ENCODE results near the gene MRGPRX4. TPM values are rescaled to one million over a fixed set of nuclear protein-coding genes. Genes with fewer than 3 reads are reported as not detected.

The MRGPRX4 gene
- total RNA-seq, 1 experiment from 2014 or later = not detected

DNA sequence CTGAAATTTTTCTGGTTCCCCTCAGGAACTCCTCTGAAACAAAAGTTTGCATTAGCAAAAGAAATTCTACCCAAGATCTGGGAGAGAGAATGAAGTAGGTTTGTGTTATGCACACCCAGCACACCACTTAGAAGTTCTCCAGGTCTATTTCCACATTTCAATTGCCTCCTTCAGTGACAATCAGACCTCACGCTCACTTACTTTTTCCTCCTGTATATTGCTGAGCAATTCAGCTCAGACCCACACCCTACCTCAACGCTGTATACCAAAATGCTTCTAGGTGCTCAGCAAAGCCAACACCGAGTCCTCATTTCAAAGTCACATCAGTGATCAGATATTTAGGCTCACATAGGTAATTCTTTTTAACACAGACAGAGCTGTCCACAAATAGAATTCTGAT lies 21.1 kb upstream of the MRGPRX4 start:
- Histone ChIP-seq H3K56ac (ENCODE audit: insufficient read length, low read depth, low read length) (no peak overlapping the region), H3K9me3 (ENCODE audit: control insufficient read depth, low read depth, low read length) (no peaks in the 10 kb centered on the region), H2BK120ac (ENCODE audit: low read depth, low read length, poor library complexity, severe bottlenecking) (no peak overlapping the region), H2BK12ac (ENCODE audit: insufficient read length, low read depth, low read length) (no peak overlapping the region), H4K91ac (ENCODE audit: insufficient read length, low read depth, low read length) (no peak overlapping the region), H3K27me3 (ENCODE audit: insufficient read depth, low read length) (no peaks in the 10 kb centered on the region), H3K4ac (ENCODE audit: low read depth, low read length) (no peak overlapping the region), H3T11ph (ENCODE audit: low read length) (no peak overlapping the region), H4K20me1 (ENCODE audit: control insufficient read depth, insufficient read depth, insufficient read length) (no peaks in the 10 kb centered on the region), H2BK20ac (ENCODE audit: low read depth, low read length, poor library complexity, severe bottlenecking) (no peak overlapping the region), H4K8ac (replicated peaks; ENCODE audit: insufficient read length, low read depth, low read length) (no peak overlapping the region), H2BK15ac (ENCODE audit: low read depth, low read length) (no peak overlapping the region), H2BK5ac (ENCODE audit: insufficient read length, low read length) (no peak overlapping the region), H3K27ac (ENCODE audit: insufficient read length, low read depth, low read length) (no peak overlapping the region), H3K4me1 (ENCODE audit: insufficient read depth, low read length) (no peaks in the 10 kb centered on the region; the same call in 1 of the 2 replicates), H2AFZ (ENCODE audit: low read length) (no peak overlapping the region), H3K4me2 (ENCODE audit: insufficient read depth, insufficient read length, low read length) (no peak overlapping the region), H3K18ac (ENCODE audit: insufficient read length, low read depth, low read length) (no peak overlapping the region), H3K14ac (ENCODE audit: insufficient read depth, low read length) (no peak overlapping the region), H3K23me2 (ENCODE audit: insufficient read length, low read depth, low read length, poor library complexity, severe bottlenecking) (no peaks in the 10 kb centered on the region), H3K23ac (ENCODE audit: insufficient read length, low read depth, low read length) (no peak overlapping the region), H3K79me1 (ENCODE audit: insufficient read depth, low read depth, low read length, poor library complexity, severe bottlenecking) (no peaks in the 10 kb centered on the region), H2AK5ac (ENCODE audit: insufficient read length, low read length) (no peak overlapping the region), H3K79me2 (ENCODE audit: insufficient read depth, low read length) (no peaks in the 10 kb centered on the region), H4K5ac (ENCODE audit: insufficient read length, low read depth, low read length) (no peak overlapping the region), H3K9ac (ENCODE audit: extremely low read depth, insufficient read length, low read length) (no peak overlapping the region)
- Mint-ChIP-seq H3K9me3 (peaks cover 2 to 4% of the 10 kb centered on the region in 2 experiments), H3K4me3 (no peak overlapping the region; a peak in 1 of 5 replicates), H3K4me1 (peaks cover 11 to 20% of the 10 kb centered on the region in 2 experiments), H3K27me3 (ENCODE audit: low read depth) (peaks cover 3% of the 10 kb centered on the region; the same call in 1 of the 2 replicates), H3K36me3 (ENCODE audit: insufficient read depth in 1 of 3, low read depth in 3 of 3) (peaks cover 0 to under 1% (median 0%) of the 10 kb centered on the region in 3 experiments; a peak in 2 of 7 replicates), H3K27ac (peak overlapping the region in 1 of 3 experiments; percentile 88; a peak in 2 of 7 replicates)
- no peak for DNase-seq
- TF ChIP-seq, protein P1, sequence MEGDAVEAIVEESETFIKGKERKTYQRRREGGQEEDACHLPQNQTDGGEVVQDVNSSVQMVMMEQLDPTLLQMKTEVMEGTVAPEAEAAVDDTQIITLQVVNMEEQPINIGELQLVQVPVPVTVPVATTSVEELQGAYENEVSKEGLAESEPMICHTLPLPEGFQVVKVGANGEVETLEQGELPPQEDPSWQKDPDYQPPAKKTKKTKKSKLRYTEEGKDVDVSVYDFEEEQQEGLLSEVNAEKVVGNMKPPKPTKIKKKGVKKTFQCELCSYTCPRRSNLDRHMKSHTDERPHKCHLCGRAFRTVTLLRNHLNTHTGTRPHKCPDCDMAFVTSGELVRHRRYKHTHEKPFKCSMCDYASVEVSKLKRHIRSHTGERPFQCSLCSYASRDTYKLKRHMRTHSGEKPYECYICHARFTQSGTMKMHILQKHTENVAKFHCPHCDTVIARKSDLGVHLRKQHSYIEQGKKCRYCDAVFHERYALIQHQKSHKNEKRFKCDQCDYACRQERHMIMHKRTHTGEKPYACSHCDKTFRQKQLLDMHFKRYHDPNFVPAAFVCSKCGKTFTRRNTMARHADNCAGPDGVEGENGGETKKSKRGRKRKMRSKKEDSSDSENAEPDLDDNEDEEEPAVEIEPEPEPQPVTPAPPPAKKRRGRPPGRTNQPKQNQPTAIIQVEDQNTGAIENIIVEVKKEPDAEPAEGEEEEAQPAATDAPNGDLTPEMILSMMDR (conservative IDR thresholded peaks at IDR 0.05) = no peak
- WGBS (ENCODE audit: extremely low coverage, insufficient read length, low lambda C conversion rate) = no CpG with 5 or more reads among the region's 3 CpGs

Measured in H9 (cell line).